CD4-positive, alpha-beta T cell (primary cell): ENCODE data around the gene PTTG2. TPM values are rescaled to one million over a fixed set of nuclear protein-coding genes. Genes with fewer than 3 reads are reported as not detected.

Experiments
- ATAC-seq: fragments of 200-7000 bp; cut with Tn5 transposase; one replicate; pipeline ENCODE4 v1.10.0; 2022; ENCODE audit warnings: mild to moderate bottlenecking; ENCODE audit not compliant: poor library complexity
- CTCF ChIA-PET: fragments of 350-600 bp; sonication (Branson Sonifier 250); formaldehyde crosslinking; loops from one replicate; lab custom pipeline; 2021; ENCODE audit warnings: antibody characterized with exemption, inconsistent platforms; lab: Charles Lee
- POLR2A ChIA-PET: fragments of 350-600 bp; sonication (Branson Sonifier 250); formaldehyde crosslinking; loops from one replicate; lab custom pipeline; 2021; ENCODE audit warnings: antibody characterized with exemption, inconsistent platforms; lab: Charles Lee
- DNase-seq, 14 experiments: peaks; one replicate each; pipeline ENCODE4 v3.0.0-alpha.2; 2013 to 2020; ENCODE audit warnings: mixed read lengths in 2 of 14
- H3K27ac ChIP-seq, 2 donors: one replicate each; pipeline versions ENCODE4 v1.5.1 to v1.7.0; 2013; ENCODE audit warnings: low read length in 2 of 2, low read depth in 1 of 2, mild to moderate bottlenecking in 1 of 2
- H3K27me3 ChIP-seq, 2 experiments: 1 replicate in 1 of 2; 2 replicates in 1 of 2; pipeline versions ENCODE4 v1.6.1 to v1.7.0; 2013; ENCODE audit warnings: low read length in 2 of 2, control low read depth in 1 of 2, mild to moderate bottlenecking in 1 of 2, moderate library complexity in 1 of 2; ENCODE audit not compliant: insufficient read depth in 2 of 2, control insufficient read depth in 1 of 2
- H3K36me3 ChIP-seq: one replicate; pipeline ENCODE4 v1.6.1; 2013; ENCODE audit warnings: low read length, control low read depth; ENCODE audit not compliant: insufficient read depth
- H3K4me1 ChIP-seq: one replicate; pipeline ENCODE4 v1.6.1; 2013; ENCODE audit warnings: low read length, control low read depth; ENCODE audit not compliant: insufficient read depth
- H3K4me3 ChIP-seq: one replicate; pipeline ENCODE4 v1.5.1; 2013; ENCODE audit warnings: mild to moderate bottlenecking, low read length, moderate library complexity
- H3K9me3 ChIP-seq, 2 experiments: 1 replicate in 1 of 2; 2 replicates in 1 of 2; pipeline versions ENCODE4 v1.6.1 to v1.7.0; 2013; ENCODE audit warnings: low read length in 2 of 2, mild to moderate bottlenecking in 2 of 2, control low read depth in 1 of 2, moderate library complexity in 1 of 2; ENCODE audit not compliant: control insufficient read depth in 1 of 2, insufficient read depth in 1 of 2
- H3K27ac Mint-ChIP-seq: one replicate; pipeline ENCODE4 v1.8.0; 2020; ENCODE audit warnings: mixed read lengths
- H3K27me3 Mint-ChIP-seq: one replicate; pipeline ENCODE4 v1.8.0; 2021; ENCODE audit warnings: mixed read lengths
- H3K36me3 Mint-ChIP-seq: one replicate; pipeline ENCODE4 v1.8.0; 2021; ENCODE audit warnings: low read depth, mixed read lengths
- H3K4me1 Mint-ChIP-seq: one replicate; pipeline ENCODE4 v1.8.0; 2021; ENCODE audit warnings: low read depth, mixed read lengths
- H3K4me3 Mint-ChIP-seq: one replicate; pipeline ENCODE4 v1.8.0; 2020; ENCODE audit warnings: mild to moderate bottlenecking, mixed read lengths
- H3K9me3 Mint-ChIP-seq: one replicate; pipeline ENCODE4 v1.8.0; 2020; ENCODE audit warnings: mixed read lengths
- CTCF ChIP-seq: fragments of 200-600 bp; IDR thresholded peaks from one replicate; pipeline ENCODE4 v1.8.0; 2022; ENCODE audit warnings: antibody characterized with exemption, mild to moderate bottlenecking
- intact Hi-C, 2 experiments: fragments of 100-400 bp; cut with DNase I in 1 of 2; cut with micrococcal nuclease in 1 of 2; formaldehyde crosslinking; loops; one replicate each; pipeline versions ENCODE4 v1.15.1 to v1.9.0; 2023 to 2025; cut with DNase I, micrococcal nuclease
- total RNA-seq, 174 experiments: library from RNA in 2 of 174; stranded (reverse) in 2 of 174; gene quantifications; one replicate each; pipeline ENCODE4 v1.2.3 and lab custom pipeline; 2021 to 2026

The PTTG2 gene
- total RNA-seq, 2 experiments from 2014 or later, result 0.55 to 1.3 TPM

DNA sequence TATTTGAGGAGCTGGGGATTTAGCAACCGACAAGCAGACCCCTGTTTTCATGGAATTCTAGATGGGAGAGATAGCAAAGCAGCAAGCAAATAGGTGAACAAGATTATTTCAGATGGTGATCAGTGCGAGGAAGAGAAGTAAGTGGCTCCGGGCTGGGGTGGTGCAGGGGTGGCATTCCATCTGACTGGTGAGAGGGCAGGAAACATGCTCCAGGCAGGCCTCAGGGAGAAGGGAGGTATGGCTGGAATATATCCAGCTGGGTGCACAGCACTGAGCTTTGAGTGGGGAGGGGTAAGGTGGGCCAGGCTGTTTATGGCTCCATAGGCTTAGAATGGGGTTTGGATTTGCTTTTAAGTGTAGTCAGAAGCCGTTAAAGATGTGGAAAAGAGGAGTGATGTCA is 21.2 kb downstream of the PTTG2 start:
- ATAC-seq, result no peak
- no peak for TF ChIP-seq CTCF
- no peaks in the 10 kb centered on the region for H3K9me3 ChIP-seq
- Mint-ChIP-seq H3K4me1 (peaks cover 42% of the 10 kb centered on the region), H3K4me3 (no peak overlapping the region), H3K27ac (no peak overlapping the region), H3K27me3 (no peaks in the 10 kb centered on the region), H3K36me3 (no peaks in the 10 kb centered on the region), H3K9me3 (no peaks in the 10 kb centered on the region)
- CTCF ChIA-PET, result no interaction called here
- no peak for DNase-seq
- peaks cover 3% of the 10 kb centered on the region for H3K36me3 ChIP-seq
- H3K4me1 ChIP-seq, result peaks cover 17% of the 10 kb centered on the region
- POLR2A ChIA-PET, result no interaction called here
- intact Hi-C loops, result no loop called here
- no peaks in the 10 kb centered on the region for H3K27me3 ChIP-seq
- no peak overlapping the region for H3K4me3 ChIP-seq
- H3K27ac ChIP-seq, result no peak overlapping the region

DNA sequence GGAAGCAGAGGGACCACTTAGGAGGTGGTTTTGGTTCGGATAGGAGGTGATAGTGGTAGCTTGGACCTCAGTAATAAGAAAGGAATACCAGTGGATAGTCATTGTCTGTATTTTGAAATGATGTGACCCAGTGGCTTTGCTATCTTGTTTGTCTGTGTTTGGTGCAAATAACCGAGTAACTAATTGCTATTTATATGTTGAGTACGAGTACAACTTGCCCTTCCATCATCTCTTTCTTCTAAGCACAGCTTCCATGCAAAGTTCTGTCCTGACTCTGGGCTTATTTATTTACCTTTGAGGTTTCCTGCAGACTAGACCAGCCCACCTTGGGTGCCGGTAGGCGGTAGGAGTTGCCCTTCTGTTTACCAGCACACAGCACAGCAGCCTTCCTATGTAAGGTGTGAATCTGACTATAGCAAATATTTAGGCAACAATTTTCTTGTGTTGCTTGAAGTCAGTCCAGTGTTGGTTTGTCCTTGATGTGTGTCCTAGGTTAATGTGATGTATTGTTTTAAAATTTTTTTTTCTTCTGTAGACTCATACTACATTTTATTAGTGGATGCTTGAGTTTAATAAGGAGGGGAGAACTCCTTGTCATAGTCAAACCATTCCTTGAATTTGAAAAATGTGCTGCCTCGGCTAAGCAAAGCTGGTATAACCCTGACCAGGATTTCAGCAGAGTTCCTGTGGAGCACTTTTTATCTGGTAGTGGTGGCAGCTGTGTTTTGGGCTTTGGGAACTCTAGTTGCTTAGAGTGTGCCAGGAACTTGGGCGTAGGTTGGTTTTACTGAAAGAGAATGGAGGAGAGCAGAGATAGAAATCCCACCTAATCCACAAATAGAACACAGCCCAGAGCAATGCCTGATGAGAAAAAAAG is 21.9 kb downstream of the PTTG2 start:
- ChIA-PET CTCF (interaction anchor here (2.1 kb wide), 1 partner anchor 11 kb away, joined by 6 read pairs; no protein-coding TSS in a partner anchor), POLR2A (no interaction called here)
- Histone ChIP-seq H3K27ac (no peak overlapping the region), H3K36me3 (peaks cover 3% of the 10 kb centered on the region), H3K4me3 (no peak overlapping the region), H3K27me3 (no peaks in the 10 kb centered on the region), H3K4me1 (peaks cover 12% of the 10 kb centered on the region), H3K9me3 (no peaks in the 10 kb centered on the region)
- TF ChIP-seq CTCF, result no peak
- Mint-ChIP-seq H3K27ac (no peak overlapping the region), H3K36me3 (no peaks in the 10 kb centered on the region), H3K9me3 (no peaks in the 10 kb centered on the region), H3K4me3 (no peak overlapping the region), H3K27me3 (no peaks in the 10 kb centered on the region), H3K4me1 (peaks cover 42% of the 10 kb centered on the region)
- DNase-seq (peak in 1 of 14 experiments; percentile 19), ATAC-seq (no peak)
- intact Hi-C loops, result no loop called here

GRCh38 chr4:37982736-37983135 is 22.5 kb downstream of the PTTG2 start:
- peaks cover 3% of the 10 kb centered on the region for H3K36me3 ChIP-seq
- ChIA-PET CTCF (interaction anchor here (2.1 kb wide), 1 partner anchor 12 kb away, joined by 6 read pairs; no protein-coding TSS in a partner anchor), POLR2A (no interaction called here)
- no peaks in the 10 kb centered on the region for H3K27me3 ChIP-seq
- no peak for TF ChIP-seq CTCF
- H3K9me3 Mint-ChIP-seq, result no peaks in the 10 kb centered on the region
- no peak overlapping the region for H3K27ac Mint-ChIP-seq
- no peaks in the 10 kb centered on the region for H3K27me3 Mint-ChIP-seq
- no peaks in the 10 kb centered on the region for H3K36me3 Mint-ChIP-seq
- no peak overlapping the region for H3K27ac ChIP-seq
- DNase-seq (no peak), ATAC-seq (no peak)
- H3K4me3 Mint-ChIP-seq, result no peak overlapping the region
- H3K4me1 Mint-ChIP-seq, result peaks cover 42% of the 10 kb centered on the region
- H3K4me1 ChIP-seq, result peaks cover 12% of the 10 kb centered on the region
- no peaks in the 10 kb centered on the region for H3K9me3 ChIP-seq
- no peak overlapping the region for H3K4me3 ChIP-seq
- intact Hi-C loops, result no loop called here
